Breast epithelium (tissue), 4 donors: ENCODE measurements around the gene LAMA1. TPM values are rescaled to one million over a fixed set of nuclear protein-coding genes. Genes with fewer than 3 reads are reported as not detected.

Source experiments
- DNase-seq, 2 donors: peaks; one replicate each; pipeline ENCODE4 v3.0.0-alpha.2; 2019; ENCODE audit warnings: low spot score in 2 of 2
- H3K27ac ChIP-seq, 2 donors: fragments of 200-600 bp; sonication (generic) in 1 of 2; one replicate each; pipeline ENCODE4 v1.5.1; 2016 to 2019; ENCODE audit warnings: mild to moderate bottlenecking in 1 of 2
- H3K27me3 ChIP-seq, 2 donors: fragments of 200-600 bp; sonication (generic) in 1 of 2; one replicate each; pipeline versions ENCODE4 v1.5.1 to v1.6.0; 2017 to 2019; ENCODE audit warnings: control low read depth in 1 of 2, mild to moderate bottlenecking in 1 of 2
- H3K36me3 ChIP-seq: fragments of 200-600 bp; one replicate; pipeline ENCODE4 v1.5.1; 2019
- H3K4me1 ChIP-seq, 2 donors: fragments of 200-600 bp; sonication (generic); one replicate each; pipeline ENCODE4 v1.5.1; 2016 to 2019; ENCODE audit warnings: control low read depth in 1 of 2
- H3K4me3 ChIP-seq, 3 donors: fragments of 200-600 bp; sonication (generic); 1 replicate in 2 of 3; 2 replicates in 1 of 3; pipeline ENCODE4 v1.5.1; 2016 to 2019; ENCODE audit warnings: mild to moderate bottlenecking in 3 of 3, moderate library complexity in 2 of 3
- H3K9me3 ChIP-seq, 2 donors: fragments of 200-600 bp; sonication (generic) in 1 of 2; one replicate each; pipeline ENCODE4 v1.5.1; 2016 to 2019; ENCODE audit warnings: control low read depth in 1 of 2
- POLR2A ChIP-seq: fragments of 450-650 bp; IDR thresholded peaks from one replicate; pipeline ENCODE4 v1.6.1; 2016; ENCODE audit warnings: antibody characterized with exemption, mild to moderate bottlenecking, moderate library complexity
- POLR2AphosphoS5 ChIP-seq, 3 donors: sonication (generic); formaldehyde crosslinking; IDR thresholded peaks; one replicate each; pipeline ENCODE4 v1.6.1; 2017; ENCODE audit warnings: antibody characterized with exemption in 3 of 3
- intact Hi-C: fragments of 100-400 bp; cut with DNase I; formaldehyde crosslinking; loops from one replicate; pipeline ENCODE4 v1.15.1; 2023; ENCODE audit warnings: low total_unique reads
- total RNA-seq, 3 donors: library from RNA; depleted of rRNA; stranded (reverse); fragments of >200 nt; gene quantifications; one replicate each; pipeline ENCODE4 v1.1.0, GENCODE V29; 2016
- TF ChIP-seq, protein P1 (sequence below), 3 donors: fragments of 450-650 bp; IDR thresholded peaks; one replicate each; pipeline ENCODE4 v1.5.1; 2016 to 2017; ENCODE audit warnings: antibody characterized with exemption in 3 of 3, mild to moderate bottlenecking in 3 of 3, moderate library complexity in 3 of 3

LAMA1 gene
- total RNA-seq, 3 donors from 2014 or later = 0.48 to 14.7 (median 10.2) TPM

DNA sequence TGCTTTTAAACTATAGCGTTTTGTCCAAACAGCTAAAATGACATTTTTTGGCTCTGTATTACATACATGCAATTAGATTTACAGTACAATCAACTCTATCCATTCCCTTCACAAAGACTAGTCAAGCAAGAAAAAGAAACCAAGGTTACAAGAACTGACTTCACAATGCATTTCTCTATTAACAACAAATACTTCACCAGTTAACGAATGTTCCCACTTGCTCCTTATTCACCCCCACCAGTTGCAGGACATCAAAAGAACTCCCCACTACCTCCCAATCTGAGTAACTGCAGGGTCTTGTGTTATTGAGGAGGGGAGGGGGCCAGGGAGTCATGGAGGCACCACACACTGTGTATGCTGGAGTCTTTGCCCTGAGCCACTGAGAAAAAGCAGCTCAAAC lies 34.9 kb downstream of the LAMA1 start:
- TF ChIP-seq POLR2AphosphoS5 (IDR thresholded peaks at IDR 0.05) (no peak), POLR2A (no peak)
- TF ChIP-seq, protein P1, sequence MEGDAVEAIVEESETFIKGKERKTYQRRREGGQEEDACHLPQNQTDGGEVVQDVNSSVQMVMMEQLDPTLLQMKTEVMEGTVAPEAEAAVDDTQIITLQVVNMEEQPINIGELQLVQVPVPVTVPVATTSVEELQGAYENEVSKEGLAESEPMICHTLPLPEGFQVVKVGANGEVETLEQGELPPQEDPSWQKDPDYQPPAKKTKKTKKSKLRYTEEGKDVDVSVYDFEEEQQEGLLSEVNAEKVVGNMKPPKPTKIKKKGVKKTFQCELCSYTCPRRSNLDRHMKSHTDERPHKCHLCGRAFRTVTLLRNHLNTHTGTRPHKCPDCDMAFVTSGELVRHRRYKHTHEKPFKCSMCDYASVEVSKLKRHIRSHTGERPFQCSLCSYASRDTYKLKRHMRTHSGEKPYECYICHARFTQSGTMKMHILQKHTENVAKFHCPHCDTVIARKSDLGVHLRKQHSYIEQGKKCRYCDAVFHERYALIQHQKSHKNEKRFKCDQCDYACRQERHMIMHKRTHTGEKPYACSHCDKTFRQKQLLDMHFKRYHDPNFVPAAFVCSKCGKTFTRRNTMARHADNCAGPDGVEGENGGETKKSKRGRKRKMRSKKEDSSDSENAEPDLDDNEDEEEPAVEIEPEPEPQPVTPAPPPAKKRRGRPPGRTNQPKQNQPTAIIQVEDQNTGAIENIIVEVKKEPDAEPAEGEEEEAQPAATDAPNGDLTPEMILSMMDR (IDR thresholded peaks at IDR 0.05) = no peak
- H3K27ac ChIP-seq = no peak overlapping the region

DNA sequence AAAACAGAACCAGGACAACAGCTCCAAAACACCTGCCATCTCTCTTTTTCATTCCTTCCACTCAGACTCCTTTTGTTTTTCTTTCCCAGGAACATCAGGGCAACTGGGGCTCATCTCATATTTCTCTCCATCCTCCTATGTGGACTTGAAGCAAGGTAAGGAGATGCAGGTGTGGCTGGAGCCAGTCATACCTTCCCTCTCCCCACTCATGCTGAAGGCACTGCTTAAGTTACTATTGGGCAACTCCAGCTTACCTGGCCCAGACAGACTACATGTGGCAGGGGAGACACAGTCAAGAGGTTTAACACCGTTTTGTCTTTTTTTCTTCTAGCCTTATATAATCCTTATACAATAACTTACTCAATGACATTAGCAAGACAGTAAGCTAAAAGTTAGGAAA lies 38.4 kb downstream of the LAMA1 start:
- no peak for DNase-seq
- no peaks in the 10 kb centered on the region for H3K36me3 ChIP-seq
- TF ChIP-seq POLR2AphosphoS5 (IDR thresholded peaks at IDR 0.05) (no peak), POLR2A (no peak)
- TF ChIP-seq, protein P1 (IDR thresholded peaks at IDR 0.05) = no peak
- H3K27ac ChIP-seq = no peak overlapping the region
- peaks cover 0 to 2% of the 10 kb centered on the region in 2 donors for H3K4me1 ChIP-seq
- no peaks in the 10 kb centered on the region for H3K27me3 ChIP-seq
- H3K4me3 ChIP-seq = no peak overlapping the region
- intact Hi-C loops = no loop called here
- H3K9me3 ChIP-seq = no peaks in the 10 kb centered on the region

More for the DNA sequence above, 34.9 kb downstream of the LAMA1 start:
- no peak for DNase-seq
- H3K4me1 ChIP-seq = peaks cover 0 to 6% of the 10 kb centered on the region in 2 donors
- H3K9me3 ChIP-seq = no peaks in the 10 kb centered on the region
- no peak overlapping the region for H3K4me3 ChIP-seq
- H3K36me3 ChIP-seq = no peaks in the 10 kb centered on the region
- intact Hi-C loops = no loop called here
- no peaks in the 10 kb centered on the region for H3K27me3 ChIP-seq

DNA sequence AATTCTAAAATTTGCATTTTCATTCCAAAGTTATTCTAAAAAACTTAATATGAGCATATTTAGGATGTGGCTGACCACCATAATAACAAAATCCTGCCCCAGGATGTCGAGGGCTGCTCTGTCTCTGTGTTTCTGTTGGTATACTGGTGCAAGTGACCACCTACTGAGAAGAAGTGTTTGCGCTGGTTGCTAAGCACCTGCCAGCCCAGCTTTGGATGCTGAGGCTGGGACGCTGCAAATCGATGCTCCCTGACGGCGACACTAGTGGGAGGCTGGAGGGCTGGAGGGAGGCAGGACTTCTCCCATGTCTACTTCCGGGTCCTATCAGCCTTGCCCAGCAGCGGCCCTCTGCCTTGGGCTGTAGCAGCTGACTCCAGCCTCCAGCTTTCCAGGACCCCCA lies 45.0 kb downstream of the LAMA1 start:
- no peak for DNase-seq
- no peak overlapping the region for H3K4me3 ChIP-seq
- intact Hi-C loops = no loop called here
- H3K36me3 ChIP-seq = no peaks in the 10 kb centered on the region
- H3K4me1 ChIP-seq = no peaks in the 10 kb centered on the region
- H3K27ac ChIP-seq = no peak overlapping the region
- H3K9me3 ChIP-seq = no peaks in the 10 kb centered on the region
- H3K27me3 ChIP-seq = no peaks in the 10 kb centered on the region
- TF ChIP-seq POLR2A (no peak), POLR2AphosphoS5 (IDR thresholded peaks at IDR 0.05) (no peak)
- TF ChIP-seq, protein P1 (IDR thresholded peaks at IDR 0.05) = no peak

DNA sequence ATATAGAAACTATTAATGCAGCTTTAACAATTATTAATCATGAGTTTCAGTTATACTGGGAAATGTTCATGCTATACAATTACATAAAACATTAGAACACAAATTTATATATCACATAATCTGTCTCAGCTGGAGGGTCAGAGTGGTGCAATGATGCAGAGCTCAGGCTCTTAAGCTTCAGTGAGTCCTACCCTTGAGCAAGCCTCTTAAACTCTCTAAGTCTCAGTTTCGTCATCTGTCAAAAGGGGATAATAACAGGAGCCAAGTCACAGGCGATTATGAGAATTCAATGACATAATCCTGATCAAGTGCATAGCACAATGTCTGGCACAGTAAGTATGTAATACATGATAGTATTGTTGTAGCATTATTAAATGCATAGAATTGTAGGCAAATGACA lies 46.0 kb downstream of the LAMA1 start:
- TF ChIP-seq, protein P1 (IDR thresholded peaks at IDR 0.05) = no peak
- TF ChIP-seq POLR2AphosphoS5 (IDR thresholded peaks at IDR 0.05) (no peak), POLR2A (no peak)
- Histone ChIP-seq H3K4me3 (no peak overlapping the region), H3K27ac (no peak overlapping the region), H3K27me3 (no peaks in the 10 kb centered on the region), H3K9me3 (no peaks in the 10 kb centered on the region), H3K36me3 (no peaks in the 10 kb centered on the region), H3K4me1 (no peaks in the 10 kb centered on the region)
- no peak for DNase-seq
- intact Hi-C loops = no loop called here

DNA sequence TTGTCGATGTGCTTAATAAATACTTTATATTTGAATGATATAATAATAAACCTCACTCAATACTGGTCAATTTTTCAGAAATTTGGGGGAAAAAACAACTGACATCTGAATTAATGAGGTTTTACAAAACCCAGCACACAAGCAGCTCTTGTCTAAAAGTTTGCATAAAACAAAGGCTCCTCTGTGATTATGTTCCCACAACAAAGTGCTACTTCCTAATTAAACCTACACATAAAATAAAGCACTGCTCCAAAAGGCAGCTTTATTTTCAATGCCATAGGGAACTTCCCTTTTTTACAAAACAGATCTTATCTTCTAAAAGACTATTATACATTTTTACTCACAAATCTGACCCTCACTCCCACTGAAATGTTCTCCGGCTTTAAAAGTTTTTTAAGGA lies 47.1 kb downstream of the LAMA1 start:
- intact Hi-C loops = no loop called here
- Histone ChIP-seq H3K9me3 (no peaks in the 10 kb centered on the region), H3K4me1 (no peaks in the 10 kb centered on the region), H3K27me3 (no peaks in the 10 kb centered on the region), H3K27ac (no peak overlapping the region), H3K36me3 (no peaks in the 10 kb centered on the region), H3K4me3 (no peak overlapping the region)
- TF ChIP-seq POLR2AphosphoS5 (IDR thresholded peaks at IDR 0.05) = no peak
- DNase-seq = no peak
